Left cardiac atrium (tissue), 4 donors: ENCODE measurements around the gene THTPA. TPM values are rescaled to one million over a fixed set of nuclear protein-coding genes. Genes with fewer than 3 reads are reported as not detected.

Experiments used
- ATAC-seq, 2 donors: fragments of 200-7000 bp; cut with Tn5 transposase; one replicate each; pipeline ENCODE4 v1.9.1; 2020; ENCODE audit warnings: mild to moderate bottlenecking in 2 of 2, moderate library complexity in 2 of 2
- DNase-seq: peaks from one replicate; pipeline ENCODE4 v3.0.0-alpha.2; 2020
- intact Hi-C, 2 donors: fragments of 100-400 bp; cut with DNase I; formaldehyde crosslinking; loops; one replicate each; pipeline versions ENCODE4 v1.14.1 to v1.15.1; 2022 to 2023
- total RNA-seq, 2 donors: library from RNA; stranded (reverse); fragmentation: NEBNext Ultra II Directional; extraction: Animal tissue kit (Norgen Biotek cat#: 25700); gene quantifications; one replicate each; pipeline ENCODE4 v1.2.1, GENCODE V29; 2021
- donor health status: DM: no; HTN: yes; CAD: no.
- donor health status: DM: no; HTN: yes; CAD: no; lungs with severe emphysema.
- donor health status: DM: yes; HTN: yes; CAD: no.
- donor health status: Dilated cardiomyopathy.

Gene THTPA
- total RNA-seq, 2 donors from 2014 or later: 17.3 to 18.9 TPM

DNA sequence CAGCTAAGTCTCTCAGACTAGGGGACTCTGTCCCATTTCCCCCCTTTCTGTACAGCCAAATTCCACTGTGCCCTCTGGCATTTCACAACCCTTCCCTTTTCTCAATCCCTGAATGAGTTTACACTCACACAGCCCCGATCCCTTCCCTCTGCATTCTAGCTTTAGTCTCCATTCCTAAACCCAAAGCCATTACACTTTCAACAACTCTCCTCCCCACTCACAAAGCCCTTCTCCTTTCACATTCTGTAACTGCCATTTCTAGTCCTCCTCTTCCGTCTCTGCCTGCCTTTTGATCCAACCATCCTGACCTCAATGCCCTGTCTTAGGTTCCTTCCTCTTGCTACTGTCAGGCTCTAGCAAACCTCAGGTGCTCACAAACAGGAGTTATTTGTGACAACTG is 8.1 kb upstream of the THTPA start:
- no peak for ATAC-seq
- DNase-seq: no peak
- intact Hi-C loops: no loop called here

DNA sequence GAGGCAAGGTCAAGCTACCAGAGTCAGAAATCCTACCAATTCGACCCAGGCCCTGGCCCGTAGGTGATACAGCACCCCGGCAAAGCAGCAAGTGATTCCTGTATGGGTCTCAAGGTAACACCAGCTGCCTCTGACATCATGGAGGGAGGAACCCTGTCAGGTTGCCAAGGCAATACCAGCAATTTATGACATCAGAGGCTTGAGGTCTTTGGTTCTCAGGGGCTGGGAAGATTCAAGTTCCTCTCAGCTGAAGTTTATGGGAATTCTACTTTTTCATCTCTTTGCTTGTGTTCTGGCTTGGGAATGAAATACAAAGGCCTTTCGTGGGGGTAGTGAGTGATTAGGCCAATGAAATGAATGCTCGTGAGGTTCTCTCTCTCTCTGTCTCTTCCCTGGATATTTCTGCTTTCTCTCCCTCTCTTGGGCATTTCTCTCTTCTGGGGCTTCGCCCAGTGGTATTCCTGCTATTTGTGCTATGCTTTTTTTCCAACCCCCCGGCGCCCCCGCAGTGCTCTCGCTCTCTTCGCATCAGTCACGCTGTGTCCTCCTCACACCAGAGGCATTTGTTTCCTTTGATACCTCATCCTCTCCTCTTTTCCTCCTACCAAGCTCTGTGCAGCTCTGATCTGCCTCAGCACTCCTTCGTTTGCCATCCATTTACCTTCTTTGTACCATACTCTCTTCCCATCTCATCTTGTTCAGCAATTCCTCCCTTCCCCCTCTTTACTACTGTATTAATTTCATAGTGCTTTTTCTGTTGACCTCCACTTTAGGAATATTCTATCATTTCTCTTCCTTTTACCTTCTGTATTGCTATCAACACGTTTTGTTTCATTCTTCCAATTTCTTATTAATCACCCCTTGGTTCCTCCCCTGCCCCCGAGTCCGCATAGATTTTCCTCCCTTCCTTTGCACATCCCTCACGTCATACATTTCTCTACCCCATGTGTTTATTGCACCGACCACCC is 7.4 kb upstream of the THTPA start:
- ATAC-seq (no peak), DNase-seq (no peak)
- intact Hi-C loops: no loop called here

DNA sequence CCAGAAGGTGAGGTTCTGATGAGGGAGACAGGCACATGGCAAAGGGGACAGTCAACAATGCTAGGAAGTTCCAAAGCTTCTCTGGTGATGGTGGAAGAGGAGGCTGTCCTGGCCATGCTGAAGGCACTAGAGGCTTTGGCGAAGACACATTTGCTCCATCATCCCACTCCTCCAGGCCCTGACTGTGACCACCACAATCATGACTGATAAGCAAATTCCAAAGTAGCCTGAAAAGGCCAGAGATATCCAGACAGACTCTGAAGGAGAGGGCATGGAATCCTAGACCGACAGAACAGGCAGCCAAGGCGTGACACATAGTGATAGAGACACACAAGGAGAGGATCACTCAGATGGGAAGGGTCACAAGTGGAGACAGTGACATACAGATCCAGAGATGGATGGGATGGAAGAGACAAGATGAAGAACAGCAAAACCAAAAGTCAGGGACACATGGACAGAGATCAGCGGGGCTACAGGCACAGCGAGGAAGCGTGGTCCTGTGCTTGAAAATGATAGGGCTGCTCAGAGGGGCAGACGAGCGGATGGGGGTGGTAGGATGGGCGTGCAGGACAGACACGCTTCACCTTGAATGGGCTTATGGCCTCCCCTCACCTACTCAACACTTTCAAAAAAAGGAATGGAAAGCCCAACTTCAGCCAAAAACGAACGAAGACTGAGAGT is 5.8 kb upstream of the THTPA start:
- ATAC-seq (no peak), DNase-seq (no peak)
- intact Hi-C loops: no loop called here

- DNase-seq (peak; percentile 53), ATAC-seq (peak; percentile 10 to 32)
- intact Hi-C loops: no loop called here
These were observed 5.2 kb upstream of the THTPA start for GRCh38 chr14:23550812-23551265.

DNA sequence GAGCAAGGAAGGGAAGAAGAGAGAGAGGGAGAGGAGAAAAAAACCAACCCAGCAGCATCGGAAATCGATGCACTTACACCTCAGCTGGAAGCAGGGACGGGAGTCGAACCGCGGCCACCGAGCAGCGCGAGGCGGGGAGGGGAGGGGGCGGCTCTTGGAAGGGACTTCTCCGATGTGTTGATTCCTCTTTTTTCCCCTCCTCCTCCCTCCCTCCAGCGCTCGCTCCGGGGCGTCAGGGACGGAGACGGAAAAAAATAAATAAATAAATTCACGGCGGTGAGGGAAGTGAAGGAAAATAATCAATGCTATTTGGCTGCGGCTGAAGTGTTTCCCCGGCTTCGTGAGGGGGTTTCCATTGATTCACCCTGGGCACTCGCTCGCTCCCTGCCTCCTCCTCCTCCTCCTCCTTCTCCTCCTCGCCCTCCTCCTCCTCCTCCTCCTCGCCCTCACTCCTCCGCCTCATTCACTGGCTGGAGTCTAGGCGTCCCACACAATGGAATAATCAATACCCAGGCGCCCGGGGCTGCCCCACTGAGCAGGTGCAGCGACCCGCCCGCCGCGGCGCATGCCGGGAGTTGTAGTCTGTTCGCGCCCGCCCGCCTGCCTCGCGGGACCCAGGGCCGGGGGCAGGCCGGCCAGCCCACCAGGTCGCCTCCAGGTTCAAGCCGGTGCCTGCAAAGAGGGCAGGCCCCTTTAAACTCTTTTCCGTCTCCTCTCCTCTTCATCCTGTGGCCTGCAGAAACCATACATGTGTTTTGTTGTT is 4.6 kb upstream of the THTPA start, which contains the start of gene ZFHX2:
TSS of gene ZFHX2 (minus strand) at position 500 of the 763 bp plus-strand sequence. CDS start 16,440 bp downstream, outside the sequence.
- peak; percentile 66 to 80 for ATAC-seq
- DNase-seq: peak; percentile 87
- intact Hi-C loops: no loop called here

DNA sequence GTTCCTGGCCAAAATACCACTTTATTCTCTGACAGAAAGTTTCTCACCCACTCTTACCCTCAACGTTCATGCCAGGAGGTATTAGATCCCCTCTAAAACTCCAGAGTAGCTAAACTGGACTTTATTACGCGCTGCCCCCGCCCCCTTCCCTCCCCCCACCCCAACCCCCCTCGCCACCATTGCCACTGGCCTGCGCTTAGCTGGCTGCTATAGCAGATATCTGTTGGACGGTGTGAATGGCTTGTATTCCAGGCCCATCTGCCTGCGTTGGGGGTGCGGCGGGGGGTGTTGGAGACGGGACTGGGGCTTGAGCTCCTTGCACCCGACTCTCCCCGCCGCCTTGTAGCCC is 564 bp upstream of the THTPA start:
- intact Hi-C loops: loop anchor here in 1 of 2 donors (5.0 kb wide), 1 partner anchor 443 kb away; no protein-coding TSS in a partner anchor
- ATAC-seq: peak in 1 of 2 donors; percentile 6
- DNase-seq: no peak

- DNase-seq: no peak
- intact Hi-C loops: loop anchor here in 1 of 2 donors (5.0 kb wide), 1 partner anchor 445 kb away; no protein-coding TSS in a partner anchor
- ATAC-seq: no peak
These were observed 799 bp downstream of the THTPA start for GRCh38 chr14:23556700-23557440.

DNA sequence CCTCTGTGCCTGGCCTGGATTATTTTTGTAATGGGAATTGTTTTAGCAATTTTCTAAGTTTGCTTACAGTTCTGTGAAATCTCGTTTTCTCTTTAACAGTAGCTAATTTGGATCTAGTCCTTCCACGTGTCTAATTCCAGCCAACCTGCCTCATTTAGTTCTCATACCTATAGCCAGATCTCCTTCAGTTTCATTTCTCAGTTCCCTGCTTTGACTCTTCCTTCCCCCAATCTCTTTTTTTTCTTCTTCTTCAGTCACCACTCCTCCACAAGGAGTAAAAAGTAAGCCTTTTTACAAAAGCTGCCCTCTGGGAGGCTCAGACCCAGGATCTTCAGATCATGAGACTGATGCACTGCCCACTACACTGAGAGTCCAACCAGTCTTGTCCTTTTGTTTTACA is 1.4 kb downstream of the THTPA start:
- intact Hi-C loops: loop anchor here in 1 of 2 donors (5.0 kb wide), 1 partner anchor 445 kb away; no protein-coding TSS in a partner anchor
- no peak for ATAC-seq
- DNase-seq: no peak

- ATAC-seq (no peak), DNase-seq (no peak)
- intact Hi-C loops: loop anchor here in 1 of 2 donors (2.0 to 5.0 kb wide), 2 partner anchors 79 to 446 kb away; no protein-coding TSS in a partner anchor
These were observed 1.9 kb downstream of the THTPA start for GRCh38 chr14:23557946-23558345.

GRCh38 chr14:23558346-23559009 is 2.4 kb downstream of the THTPA start:
- DNase-seq (no peak), ATAC-seq (no peak)
- intact Hi-C loops: loop anchor here in 1 of 2 donors (2.0 to 5.0 kb wide), 2 partner anchors 80 to 446 kb away; no protein-coding TSS in a partner anchor

DNA sequence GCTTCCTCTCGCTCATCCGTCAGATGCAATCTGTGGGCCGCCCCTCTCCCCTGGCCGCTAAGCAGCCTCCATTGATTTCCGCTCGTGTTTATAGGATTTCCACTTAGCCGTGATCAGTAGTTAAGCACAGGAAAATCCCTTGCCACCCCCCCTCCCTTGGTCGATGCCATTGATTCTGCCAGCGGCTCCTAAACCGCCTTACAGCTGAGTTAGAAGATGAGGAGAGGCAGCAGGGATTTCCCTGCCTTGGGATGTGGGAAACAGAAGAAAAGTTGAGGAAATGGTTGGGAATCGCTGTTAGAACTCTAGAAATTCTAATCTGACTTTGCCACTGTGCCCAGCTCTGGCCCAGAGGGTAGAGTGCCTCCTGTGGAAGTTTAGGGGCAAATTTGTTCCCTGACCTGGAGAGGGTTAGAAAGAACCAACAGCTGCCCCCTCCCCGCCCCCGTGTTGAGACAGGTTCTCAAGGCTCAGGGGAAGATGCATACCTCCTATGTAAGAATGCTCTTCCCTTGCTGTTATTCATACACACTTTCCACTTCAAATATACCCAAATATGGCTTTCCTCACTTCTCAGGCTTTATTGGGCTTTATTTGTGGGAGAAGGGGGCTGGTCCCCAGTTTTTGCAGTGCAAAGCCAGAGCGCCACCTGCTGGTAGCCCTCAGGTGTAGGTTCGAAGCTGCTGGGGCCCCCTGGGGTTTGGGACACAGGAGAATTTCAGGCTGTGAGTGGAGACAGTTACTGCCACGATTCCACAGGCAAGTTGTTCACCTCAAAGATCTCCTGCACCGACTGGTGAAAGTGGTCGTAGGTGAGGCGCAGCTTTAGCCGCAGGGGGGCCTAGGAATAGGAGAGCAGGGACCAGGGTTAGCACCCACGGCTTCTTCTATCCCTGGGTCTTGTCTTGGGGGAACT is 3.2 kb downstream of the THTPA start:
- intact Hi-C loops: loop anchor here in 1 of 2 donors (2.0 to 5.0 kb wide), 2 partner anchors 80 to 447 kb away; no protein-coding TSS in a partner anchor
- no peak for ATAC-seq
- DNase-seq: peak; percentile 65

GRCh38 chr14:23559926-23560520 is 4.0 kb downstream of the THTPA start:
- DNase-seq (no peak), ATAC-seq (no peak)
- intact Hi-C loops: loop anchor here (2.0 to 10.0 kb wide), 4 partner anchors 81 to 448 kb away; partner anchors contain the start of gene PABPN1 (in 1 of the 2)

- DNase-seq: no peak
- intact Hi-C loops: loop anchor here (5.0 to 10.0 kb wide), 2 partner anchors 84 to 236 kb away; partner anchors contain the start of gene PABPN1 (in 1 of the 2)
- no peak for ATAC-seq
These were observed 5.2 kb downstream of the THTPA start for GRCh38 chr14:23561259-23561658.

DNA sequence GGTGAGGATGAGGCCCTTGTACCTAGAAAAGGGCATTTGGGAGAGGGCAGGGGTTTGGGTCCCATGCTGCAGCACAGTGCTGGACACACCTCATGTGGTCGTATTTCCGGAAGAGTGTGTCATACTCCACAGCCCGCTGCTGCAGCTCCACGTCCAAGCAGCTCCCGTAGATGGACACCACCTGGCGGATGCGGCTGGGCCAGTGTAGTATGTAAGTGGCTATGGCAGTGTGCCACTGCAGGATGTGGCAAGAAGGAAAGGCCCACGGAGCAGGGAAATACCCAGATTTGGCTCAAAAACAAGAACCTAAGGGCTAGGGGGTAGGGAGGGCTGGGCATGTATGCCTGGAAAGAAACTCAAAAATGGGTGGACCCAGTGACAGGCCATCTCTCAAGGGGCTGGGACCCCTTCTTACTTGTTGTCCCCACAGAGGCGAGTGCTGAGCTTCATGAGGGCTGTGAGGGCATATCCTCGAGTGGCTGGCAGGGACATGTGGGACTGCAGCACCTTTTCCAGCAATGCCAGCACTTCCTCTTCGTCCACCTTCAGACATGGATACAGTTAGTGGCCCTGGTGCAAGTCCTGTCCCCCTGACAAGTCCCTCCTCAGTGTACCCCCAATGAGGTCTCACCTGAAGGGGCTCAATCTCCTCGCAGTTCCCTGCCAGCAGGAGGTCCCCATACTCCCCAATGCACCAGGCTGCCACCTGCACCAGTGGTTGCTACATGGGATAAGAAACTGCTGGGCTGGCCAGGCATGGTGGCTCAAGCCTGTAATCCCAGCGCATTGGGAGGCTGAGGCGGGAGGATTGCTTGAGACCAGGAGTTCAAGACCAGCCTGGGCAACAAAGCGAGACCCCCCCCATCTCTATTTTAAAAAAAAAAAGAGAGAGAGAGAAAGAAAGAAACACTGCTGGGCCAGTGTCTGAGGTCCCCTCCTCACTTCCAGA is 6.1 kb downstream of the THTPA start:
- ATAC-seq (peak in 1 of 2 donors; percentile 5), DNase-seq (no peak)
- intact Hi-C loops: loop anchor here (5.0 to 10.0 kb wide), 2 partner anchors 85 to 237 kb away; partner anchors contain the start of gene PABPN1 (in 1 of the 2)
